ENCODE data around the gene ZNF195. TPM values are rescaled to one million over a fixed set of nuclear protein-coding genes. Genes with fewer than 3 reads are reported as not detected.
"Not testable (repeated sequence)": the region's sequence is repeated elsewhere in the genome, so short reads cannot be mapped to it uniquely, and the experiment has no call there.

ZNF195 gene
- total RNA-seq, 1 donor from 2014 or later, result 28.1 TPM

GRCh38 chr11:3346587-3346986, 32.4 kb downstream of the ZNF195 start:
- DNase-seq, result no peak

- DNase-seq, result no peak
Measured at GRCh38 chr11:3345736-3346135, 33.2 kb downstream of the ZNF195 start.

- DNase-seq, result no peak
Measured at GRCh38 chr11:3344327-3345174, 34.4 kb downstream of the ZNF195 start.

GRCh38 chr11:3342709-3343108, 36.2 kb downstream of the ZNF195 start:
- no peak for DNase-seq

- DNase-seq, result peak; percentile 68
Measured at GRCh38 chr11:3341298-3341697, 37.6 kb downstream of the ZNF195 start.

GRCh38 chr11:3340025-3340424, 38.9 kb downstream of the ZNF195 start:
- peak; percentile 46 for DNase-seq

GRCh38 chr11:3339340-3339624, 39.7 kb downstream of the ZNF195 start:
- no peak for DNase-seq

- no peak for DNase-seq
Measured at GRCh38 chr11:3338569-3339339, 40.2 kb downstream of the ZNF195 start.

GRCh38 chr11:3336420-3336819, 42.5 kb downstream of the ZNF195 start:
- not testable (repeated sequence) for DNase-seq

- not testable (repeated sequence) for DNase-seq
Measured at GRCh38 chr11:3333157-3333556, 45.8 kb downstream of the ZNF195 start.

- not testable (repeated sequence) for DNase-seq
Measured at GRCh38 chr11:3331078-3331477, 47.9 kb downstream of the ZNF195 start.

- DNase-seq, result not testable (repeated sequence)
Measured at GRCh38 chr11:3330064-3330463, 48.9 kb downstream of the ZNF195 start.

GRCh38 chr11:3328503-3328902, 50.4 kb downstream of the ZNF195 start:
- not testable (repeated sequence) for DNase-seq

GRCh38 chr11:3326450-3326849, 52.5 kb downstream of the ZNF195 start:
- DNase-seq, result not testable (repeated sequence)

GRCh38 chr11:3324724-3325123, 54.2 kb downstream of the ZNF195 start:
- DNase-seq, result not testable (repeated sequence)

Other genes starting within 250 kb of the ZNF195 start
- 74.9 and 110 TPM in 2 replicates for gene OSBPL5, start 213.8 kb downstream of the ZNF195 start, total RNA-seq
- gene MRGPRG, start 160.3 kb downstream of the ZNF195 start, total RNA-seq, result not detected in 2 replicates
- gene MRGPRE, start 146.7 kb downstream of the ZNF195 start, total RNA-seq, result not detected in 2 replicates